Measurements from ENCODE around the gene PRDM12.

PRDM12 gene

DNA sequence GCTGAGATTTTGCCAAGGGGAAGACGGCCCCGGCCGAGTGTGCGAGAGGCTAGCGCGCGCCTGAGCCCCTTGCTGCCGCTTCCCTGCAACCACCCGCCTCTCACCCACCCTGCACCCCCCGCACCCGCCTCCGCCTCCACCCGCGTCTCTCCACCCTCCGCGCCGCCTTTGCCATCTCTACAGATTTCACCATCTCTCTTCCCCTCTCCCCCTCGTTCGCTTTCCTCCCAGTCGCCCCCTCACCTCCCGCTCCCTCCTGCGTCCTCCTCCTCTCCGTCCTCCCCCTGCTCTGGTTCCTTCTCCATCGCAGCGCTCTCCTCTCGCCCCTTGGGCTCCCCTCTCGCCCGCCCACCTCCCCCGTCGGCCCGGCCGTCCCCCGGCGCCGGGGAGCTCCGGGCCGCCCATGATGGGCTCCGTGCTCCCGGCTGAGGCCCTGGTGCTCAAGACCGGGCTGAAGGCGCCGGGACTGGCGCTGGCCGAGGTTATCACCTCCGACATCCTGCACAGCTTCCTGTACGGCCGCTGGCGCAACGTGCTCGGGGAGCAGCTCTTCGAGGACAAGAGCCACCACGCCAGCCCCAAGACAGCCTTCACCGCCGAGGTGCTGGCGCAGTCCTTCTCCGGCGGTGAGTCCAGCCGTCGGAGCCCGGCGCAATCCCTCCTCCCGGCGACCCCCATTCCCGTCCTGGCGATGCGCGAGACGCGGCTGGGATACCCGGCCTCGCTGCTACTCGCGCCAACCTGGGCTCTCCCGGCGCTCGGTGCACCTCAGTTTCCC lies at the start of gene PRDM12:
PRDM12 (plus strand) TSS at position 344 of the 778 bp plus-strand sequence; CDS start at position 404, 60 bp downstream.
- in situ Hi-C loops (cut with MboI; ENCODE audit: low sequenced_read_pairs) = no loop called here

DNA sequence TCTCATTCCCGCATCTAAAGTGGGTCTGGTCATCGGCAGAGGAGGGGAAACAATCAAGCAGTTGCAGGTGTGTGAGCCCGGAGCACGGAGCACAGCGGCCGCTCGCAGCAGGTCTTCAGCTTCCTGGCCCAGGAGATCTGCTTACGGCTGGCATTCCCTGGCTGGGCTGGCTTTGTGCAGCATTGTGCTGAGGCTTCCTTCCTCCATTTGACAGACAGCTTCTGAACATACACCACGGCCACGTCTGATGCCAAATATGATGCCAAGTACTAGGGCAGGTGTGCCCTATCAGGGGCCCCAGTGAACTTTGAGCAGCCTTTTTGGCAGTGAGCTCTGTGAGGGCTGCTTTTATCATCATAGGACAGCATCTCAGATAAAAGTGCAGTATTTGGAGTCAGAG lies 47.9 kb upstream of the PRDM12 start:
- in situ Hi-C loops (cut with MboI; ENCODE audit: low sequenced_read_pairs) = no loop called here

DNA sequence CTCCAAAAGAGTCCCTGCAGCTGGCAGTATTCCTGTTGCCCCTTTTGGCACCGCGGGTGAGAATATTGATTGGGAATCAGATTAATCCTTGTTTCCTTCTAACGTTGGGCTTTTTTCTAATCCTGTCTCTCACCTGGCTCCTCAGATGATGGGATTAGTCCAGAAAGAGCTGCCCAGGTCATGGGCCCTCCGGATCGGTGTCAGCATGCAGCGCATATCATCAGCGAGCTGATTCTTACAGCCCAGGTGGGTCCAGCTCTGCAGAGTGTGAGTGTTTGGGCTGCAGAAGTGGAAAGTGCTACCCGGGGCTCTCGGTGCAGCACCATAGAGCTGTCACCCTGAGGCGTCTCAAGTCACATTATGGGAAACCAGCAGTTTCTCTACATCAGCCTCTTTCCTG lies 40.9 kb upstream of the PRDM12 start:
- in situ Hi-C loops (cut with MboI; ENCODE audit: low sequenced_read_pairs) = no loop called here

DNA sequence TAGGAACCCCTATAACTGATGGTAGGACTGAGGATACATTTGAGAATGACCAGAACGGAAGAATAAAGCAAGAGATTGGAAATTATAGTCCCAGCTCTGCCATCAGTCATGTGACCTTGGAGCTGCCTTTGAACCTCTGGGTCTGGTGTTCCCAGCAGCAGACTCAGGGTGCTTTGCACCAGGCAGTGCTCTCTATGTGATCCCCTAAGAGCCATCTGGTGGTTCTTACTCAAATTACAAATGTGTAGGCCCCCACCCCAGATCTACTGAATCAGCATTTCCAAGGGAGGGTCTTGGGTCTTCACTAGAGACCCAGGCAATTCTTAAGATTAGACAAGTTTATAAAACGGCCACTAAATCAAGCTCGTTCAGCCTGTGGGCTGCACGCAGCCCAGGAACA lies 40.2 kb upstream of the PRDM12 start:
- in situ Hi-C loops (cut with MboI; ENCODE audit: low sequenced_read_pairs) = no loop called here

DNA sequence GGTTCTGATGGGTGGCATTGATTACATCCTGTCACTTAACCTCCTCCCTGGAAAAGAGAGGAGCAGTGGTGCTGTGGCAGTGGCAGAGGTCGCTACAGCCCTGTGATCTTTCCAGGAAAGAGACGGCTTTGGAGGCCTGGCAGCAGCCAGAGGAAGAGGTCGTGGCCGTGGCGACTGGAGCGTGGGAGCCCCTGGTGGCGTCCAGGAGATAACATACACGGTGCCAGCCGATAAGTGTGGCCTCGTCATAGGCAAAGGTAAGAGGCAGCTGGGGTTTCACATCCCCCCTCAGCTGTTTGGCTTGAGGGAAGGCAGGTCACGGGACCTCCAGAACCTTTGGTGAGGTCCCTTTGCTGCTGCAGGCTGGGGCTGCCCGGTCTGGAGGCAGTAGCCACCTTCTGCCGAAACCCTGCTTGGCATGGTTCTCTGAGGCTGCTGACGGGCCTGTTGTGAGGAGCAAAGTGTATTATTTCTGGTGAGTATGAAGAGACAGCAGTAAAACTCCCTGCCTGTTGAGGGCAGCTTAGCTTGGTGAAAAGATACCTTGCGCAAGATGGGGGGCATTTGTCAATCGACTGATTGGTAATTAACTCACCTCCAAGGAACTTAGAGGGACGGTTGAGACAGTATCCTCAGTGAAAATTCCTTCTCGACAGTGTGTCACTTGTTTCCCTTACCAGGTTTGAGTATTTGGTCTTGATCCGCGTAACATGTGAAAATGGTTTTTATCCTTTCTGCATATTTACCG lies 38.0 kb upstream of the PRDM12 start:
- in situ Hi-C loops (cut with MboI; ENCODE audit: low sequenced_read_pairs) = no loop called here

DNA sequence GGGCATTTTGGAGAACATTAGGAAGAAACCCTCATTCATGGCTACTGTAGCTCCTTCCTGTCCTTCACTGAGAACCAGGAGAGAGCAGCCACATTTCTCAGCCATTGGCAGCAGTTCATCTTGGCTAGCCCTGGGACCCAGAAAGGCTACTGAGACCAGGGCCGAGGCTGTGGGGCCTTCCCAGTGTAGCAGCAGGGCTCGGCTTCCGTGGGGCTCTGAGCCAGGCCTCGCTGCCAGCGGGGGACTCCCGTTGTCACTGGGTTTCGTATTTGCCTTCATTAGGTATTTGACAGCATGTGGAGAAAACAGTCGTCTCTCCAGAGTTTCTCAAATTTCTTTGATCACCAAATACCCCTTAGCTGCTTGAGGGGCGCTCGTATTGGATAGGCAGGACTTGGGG lies 37.3 kb upstream of the PRDM12 start:
- in situ Hi-C loops (cut with MboI; ENCODE audit: low sequenced_read_pairs) = no loop called here

DNA sequence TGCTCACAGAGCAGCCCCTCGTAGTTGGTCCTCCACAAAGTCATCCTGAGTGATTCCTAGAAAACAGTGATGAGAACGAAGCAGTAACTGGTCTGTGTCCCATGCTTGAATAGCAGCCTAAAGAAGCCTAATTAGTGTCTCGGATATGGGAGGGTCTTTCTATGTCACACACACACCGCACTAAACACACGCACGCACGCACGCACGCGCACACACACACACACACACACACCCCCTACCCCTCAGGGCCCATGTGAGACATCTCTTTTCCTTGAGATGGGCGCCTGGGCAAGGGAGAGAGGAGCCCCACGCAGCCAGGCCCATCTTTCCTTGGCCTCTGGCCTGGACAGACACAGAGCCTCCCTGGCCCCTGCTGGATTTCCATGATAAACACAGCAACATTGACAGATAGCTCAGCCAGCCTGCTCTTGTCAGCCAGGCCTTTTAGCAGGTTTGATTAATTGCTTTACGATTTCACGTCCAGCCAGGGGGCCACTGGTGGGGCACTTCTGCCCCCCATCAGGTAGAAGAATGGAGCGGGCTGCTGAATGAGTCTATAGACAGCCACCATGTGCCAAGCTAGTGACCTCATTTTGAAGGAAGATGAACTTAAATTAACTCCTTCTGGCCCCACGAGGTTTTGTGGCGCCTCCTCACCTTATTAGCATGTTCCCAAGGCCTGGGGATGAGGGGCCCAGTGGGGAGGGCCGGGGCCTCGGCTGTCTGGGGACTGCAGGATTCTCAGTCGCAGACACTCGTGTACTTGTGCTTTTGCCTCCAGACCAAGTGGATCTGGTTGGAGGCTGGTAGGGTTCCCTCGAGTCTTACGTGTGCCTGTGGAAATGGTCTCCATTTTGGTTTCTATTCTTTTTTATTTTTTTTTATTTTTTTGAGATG lies 36.2 kb upstream of the PRDM12 start:
- in situ Hi-C loops (cut with MboI; ENCODE audit: low sequenced_read_pairs) = no loop called here

DNA sequence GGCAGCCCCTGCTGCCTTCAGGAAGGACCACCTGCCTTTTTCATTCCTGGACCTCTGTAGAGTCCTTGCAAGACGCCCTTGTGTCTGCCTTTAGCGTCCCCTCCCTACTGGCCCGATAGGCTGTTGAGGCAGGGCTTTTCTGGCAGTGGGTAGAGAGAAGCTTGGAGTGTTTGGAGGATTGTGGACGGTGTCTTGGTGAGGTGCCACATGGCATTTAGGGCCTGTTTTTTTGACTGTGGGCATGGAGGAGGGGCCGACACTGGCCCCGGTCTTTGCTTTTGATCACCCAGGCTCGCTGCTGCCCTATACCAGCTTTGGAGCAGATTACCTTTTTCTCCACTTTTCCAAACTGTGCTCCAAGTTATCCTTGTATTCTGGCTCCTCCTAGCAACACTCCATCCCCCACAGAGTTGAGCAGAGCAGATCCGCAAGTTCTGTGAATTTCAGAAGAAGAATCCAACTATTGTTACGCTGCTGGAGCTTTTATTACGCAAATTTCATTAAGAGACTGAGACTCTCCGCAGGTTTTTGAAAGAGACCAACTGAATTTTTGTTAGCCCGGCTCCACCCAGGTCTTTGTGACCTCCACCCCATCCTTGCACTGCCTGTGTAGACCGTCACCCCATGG lies 34.8 kb upstream of the PRDM12 start:
- in situ Hi-C loops (cut with MboI; ENCODE audit: low sequenced_read_pairs) = no loop called here

DNA sequence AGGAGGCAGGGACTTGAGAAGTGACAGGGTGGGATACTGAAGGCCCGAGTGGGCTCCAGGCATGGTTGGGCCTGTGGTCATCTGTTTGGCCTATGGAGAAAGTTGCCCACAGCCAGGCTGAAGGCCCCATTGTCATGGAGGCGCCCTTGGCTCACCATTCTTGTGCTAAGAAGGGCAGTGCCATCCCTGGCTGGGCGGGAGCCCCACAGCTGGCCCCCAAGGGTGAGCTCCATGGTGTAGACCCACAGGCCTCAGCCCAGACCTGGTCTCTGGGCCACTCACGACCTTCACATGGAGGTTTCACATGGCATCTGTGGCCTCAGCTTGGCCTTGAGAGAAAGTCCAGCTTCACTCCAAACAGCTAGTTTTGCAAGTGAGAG lies 34.3 kb upstream of the PRDM12 start:
- in situ Hi-C loops (cut with MboI; ENCODE audit: low sequenced_read_pairs) = no loop called here

DNA sequence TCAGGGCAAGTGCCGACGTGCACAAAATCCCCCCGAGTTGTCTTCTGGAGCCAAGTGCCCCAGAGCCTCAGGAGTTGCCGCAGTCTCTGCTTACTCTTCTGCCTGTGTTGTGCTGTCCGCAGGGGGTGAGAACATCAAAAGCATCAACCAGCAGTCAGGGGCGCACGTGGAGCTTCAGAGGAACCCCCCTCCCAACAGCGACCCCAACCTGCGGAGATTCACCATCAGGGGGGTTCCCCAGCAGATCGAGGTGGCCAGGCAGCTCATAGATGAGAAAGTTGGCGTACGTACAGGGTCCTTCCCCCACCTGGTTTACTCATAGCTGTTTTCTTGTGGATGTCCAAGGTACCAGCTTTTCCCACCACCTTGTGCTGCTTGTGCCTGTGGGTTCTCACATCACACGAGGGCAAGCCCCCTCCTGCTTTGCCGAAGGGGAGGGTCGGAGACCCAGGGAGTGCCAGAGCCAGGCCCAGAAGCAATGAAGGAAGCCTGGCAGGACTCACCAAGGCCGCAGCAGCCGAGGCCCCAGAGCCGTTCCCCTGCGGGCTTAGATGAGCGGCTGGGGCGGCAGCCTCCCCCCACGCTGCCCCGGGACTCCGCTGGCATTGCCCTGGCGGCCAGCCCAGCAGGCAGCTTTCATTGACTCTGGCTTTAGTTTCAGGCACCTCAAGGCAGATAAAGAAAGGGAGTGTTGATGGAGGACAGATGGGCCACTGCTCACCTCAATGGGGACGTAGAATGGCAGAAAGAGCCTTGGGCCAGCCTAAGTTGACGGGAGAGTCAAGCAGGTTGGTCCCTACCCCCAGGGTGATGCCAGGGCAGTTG lies 33.7 kb upstream of the PRDM12 start:
- in situ Hi-C loops (cut with MboI; ENCODE audit: low sequenced_read_pairs) = no loop called here

DNA sequence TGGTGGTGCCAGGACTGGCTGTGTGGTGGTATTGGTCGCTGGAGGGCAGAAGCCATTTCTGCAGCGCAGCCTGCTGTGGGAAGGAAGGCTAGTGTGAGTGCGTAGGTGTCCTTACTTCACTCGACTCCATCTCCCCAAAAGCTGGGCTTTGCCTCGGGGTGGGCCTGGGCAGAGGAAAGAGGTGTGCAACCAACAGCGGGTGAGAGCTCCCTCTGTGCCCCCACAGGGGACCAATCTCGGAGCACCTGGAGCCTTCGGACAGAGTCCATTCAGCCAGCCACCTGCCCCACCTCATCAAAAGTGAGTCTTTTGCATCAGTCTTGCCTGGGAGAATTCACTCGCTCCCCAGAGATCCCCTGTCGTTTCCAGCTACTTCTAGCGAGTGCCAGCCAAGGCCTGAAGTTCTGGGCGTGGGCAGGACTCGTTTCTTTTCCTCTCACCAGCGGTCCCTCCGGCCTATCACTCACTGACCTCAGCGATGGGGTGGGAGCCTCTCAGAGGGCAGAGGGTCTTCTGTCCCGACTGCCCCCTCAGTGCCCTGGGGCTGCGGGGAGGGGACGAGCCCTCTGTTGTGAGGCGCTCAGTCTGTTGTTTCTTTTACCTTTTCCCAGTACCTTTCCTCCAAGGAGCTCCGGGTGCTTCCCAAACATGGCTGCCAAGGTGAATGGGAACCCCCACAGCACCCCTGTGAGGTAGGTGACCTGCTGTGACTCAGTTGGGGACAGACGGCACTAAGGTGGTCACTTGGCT lies 32.9 kb upstream of the PRDM12 start:
- in situ Hi-C loops (cut with MboI; ENCODE audit: low sequenced_read_pairs) = no loop called here

DNA sequence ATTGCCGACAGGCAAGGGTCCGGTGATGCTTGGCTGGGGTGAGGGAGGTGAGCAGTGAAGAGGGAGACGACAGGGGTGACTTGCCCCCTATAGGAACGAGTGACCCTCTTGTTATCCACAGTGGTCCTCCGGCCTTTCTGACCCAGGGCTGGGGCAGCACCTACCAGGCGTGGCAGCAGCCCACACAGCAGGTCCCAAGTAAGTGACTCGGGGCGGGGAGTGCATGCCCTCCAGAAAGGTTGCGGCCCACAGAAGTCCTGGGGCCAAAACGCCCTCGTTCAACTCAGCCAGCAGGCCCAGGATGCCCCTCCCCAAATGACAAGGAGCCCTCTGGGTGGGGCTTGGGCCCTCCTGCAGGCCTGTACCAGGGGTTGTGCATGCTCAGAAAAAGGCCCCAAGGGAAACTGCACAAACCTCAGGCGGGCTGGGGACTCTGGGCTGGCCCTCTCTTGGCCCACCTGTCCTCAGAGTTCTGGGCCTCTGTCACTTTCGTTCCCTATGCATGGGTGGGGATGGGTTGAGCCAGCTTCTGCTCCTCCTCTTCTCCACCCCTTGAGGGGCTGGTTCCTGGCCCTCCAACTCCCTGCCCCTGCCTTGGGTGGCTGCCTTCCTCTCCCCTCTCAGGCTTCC lies 32.2 kb upstream of the PRDM12 start:
- in situ Hi-C loops (cut with MboI; ENCODE audit: low sequenced_read_pairs) = no loop called here

DNA sequence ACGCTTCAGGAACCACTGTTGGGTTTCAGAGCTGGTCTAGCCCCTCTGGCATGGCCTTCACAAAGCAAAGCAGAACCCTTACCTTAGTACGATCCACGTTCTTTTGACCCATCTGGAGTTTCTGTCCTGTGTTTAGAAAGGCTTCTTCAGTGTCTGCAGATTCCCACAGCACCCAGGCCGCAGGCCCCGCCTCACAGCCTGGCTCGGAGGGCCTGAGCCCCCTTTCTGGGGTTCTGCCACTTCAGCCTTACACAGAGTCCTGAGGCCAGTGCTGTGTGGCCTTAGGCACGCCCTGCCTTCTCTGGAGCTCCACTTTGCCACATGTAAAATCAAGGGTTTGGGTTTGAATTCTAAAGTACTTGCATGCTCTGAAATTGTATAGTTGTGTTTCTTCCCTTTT lies 31.6 kb upstream of the PRDM12 start:
- in situ Hi-C loops (cut with MboI; ENCODE audit: low sequenced_read_pairs) = no loop called here

DNA sequence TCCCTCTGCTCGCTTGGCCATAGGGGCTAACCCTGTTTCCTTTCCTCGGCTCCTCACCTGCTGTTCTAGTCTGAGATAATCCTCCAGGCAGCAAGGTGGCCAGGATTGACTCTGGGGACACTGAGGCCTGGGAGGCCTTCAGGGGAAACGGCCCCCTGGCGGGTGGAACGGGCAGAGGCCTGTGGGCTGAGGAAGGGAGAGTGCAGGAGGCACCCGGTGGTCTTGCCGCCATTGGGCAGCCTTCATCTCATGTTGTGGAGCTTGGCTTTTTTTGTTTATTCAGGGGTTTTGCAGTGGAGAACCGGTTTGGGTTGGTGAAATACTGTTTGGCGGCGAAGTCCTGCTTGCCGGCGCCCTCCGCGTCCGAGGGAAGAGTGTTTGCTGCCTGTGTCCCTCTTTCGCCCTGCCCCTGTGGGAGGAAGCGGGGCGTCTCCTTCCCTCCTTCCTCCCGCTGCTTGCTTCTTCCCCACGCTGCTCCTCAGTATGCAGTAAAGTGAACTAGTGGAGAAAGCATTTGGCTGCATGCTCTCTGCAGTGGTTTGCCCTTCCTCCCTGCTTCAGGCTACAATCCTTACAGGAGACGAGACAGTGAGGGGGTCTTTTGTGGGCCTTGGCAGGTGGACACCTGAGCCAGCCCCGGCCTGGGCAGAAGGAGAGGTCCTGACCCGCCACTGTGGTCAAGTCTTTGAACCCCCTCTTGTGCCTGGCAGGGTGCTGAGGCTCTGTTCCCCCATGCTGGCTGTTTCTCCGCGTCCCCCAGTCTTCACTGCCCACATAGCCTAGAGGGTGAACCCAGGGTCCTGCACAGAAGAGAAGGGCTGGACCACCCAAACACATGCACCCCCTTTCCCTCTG lies 30.8 kb upstream of the PRDM12 start:
- in situ Hi-C loops (cut with MboI; ENCODE audit: low sequenced_read_pairs) = no loop called here

DNA sequence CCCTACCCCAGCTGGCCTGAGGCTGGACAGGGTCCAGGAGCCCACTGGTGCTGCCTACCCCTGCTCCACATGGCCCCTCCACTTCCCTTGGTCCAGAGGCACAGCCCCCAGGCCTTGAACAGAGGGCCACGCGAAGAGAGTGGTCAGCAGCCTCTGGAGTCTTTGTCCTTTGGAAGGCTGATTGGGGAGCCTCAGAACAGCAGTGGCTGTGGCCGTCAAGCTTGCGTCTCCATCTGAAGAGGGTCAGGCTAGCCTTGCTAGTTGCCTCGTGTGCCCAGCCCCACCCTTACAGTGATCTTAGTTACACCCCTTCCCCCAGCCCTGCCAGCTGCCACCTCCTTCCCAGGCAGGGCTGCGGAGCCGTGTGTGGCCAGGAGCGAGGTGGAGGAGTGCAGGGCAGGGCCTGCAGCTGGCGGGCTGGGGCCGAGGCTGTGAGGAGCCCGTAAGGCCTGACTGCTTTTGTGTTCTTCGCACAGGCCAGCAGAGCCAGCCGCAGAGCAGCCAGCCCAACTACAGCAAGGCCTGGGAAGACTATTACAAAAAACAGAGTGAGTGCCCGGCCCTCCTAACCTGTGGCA lies 30.1 kb upstream of the PRDM12 start:
- in situ Hi-C loops (cut with MboI; ENCODE audit: low sequenced_read_pairs) = no loop called here

DNA sequence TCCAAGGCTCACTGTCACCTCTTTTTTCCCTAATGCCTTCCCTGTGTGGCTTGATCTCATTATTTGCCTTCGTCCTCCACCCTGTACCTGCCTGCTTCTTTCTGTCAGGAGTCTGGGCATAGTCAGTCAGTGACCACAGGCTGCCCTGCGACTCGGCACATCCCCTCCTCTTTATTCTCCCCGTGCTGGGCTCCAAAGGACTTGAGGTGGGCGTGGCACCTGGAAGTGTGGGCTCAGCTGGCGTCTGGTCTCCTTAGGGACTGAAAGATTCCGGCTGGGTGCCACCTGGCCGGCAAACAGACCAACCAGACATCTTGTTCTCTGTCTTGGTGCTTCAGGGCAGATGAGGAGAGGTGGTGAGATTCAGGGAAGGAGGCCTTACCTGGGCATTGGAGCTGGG lies 29.6 kb upstream of the PRDM12 start:
- in situ Hi-C loops (cut with MboI; ENCODE audit: low sequenced_read_pairs) = no loop called here

DNA sequence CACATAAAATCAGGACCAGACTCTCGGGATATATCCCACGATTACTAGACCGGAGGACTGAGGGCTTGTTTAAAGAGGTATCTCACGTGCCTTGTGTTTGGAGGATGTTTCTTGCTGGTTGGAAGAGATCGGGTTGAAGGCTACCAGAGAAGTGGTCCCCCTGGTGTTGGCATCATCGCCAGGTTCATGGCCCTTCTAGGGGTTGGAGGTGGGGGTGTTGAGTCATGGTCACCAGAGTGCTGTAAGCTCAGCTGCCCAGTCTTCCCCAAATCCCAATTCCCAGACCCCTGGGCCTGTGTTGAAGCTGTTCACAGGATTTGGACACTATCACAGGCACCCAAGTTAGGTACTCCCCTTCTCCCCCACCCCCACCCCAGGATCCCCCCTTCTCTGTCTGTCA lies 29.1 kb upstream of the PRDM12 start:
- in situ Hi-C loops (cut with MboI; ENCODE audit: low sequenced_read_pairs) = no loop called here
